Ramos (cell line): ENCODE results near the gene ROPN1.
"Not testable (repeated sequence)": the region's sequence is repeated elsewhere in the genome, so short reads cannot be mapped to it uniquely, and the experiment has no call there.

Source experiments
- in situ Hi-C: fragments of 300-500 bp; cut with MboI; formaldehyde crosslinking; loops from one replicate; pipeline ENCODE4 v1.14.3; 2022; ENCODE audit warnings: low sequenced_read_pairs; ENCODE audit not compliant: unreplicated experiment

Gene ROPN1

GRCh38 chr3:123991730-123992588 is at the start of gene ROPN1:
Gene ROPN1 (minus strand): TSS chr3:123992124. CDS start chr3:123980481, 11,643 bp downstream.
- in situ Hi-C loops: not testable (repeated sequence)

GRCh38 chr3:124041553-124041952 is 49.6 kb upstream of the ROPN1 start:
- in situ Hi-C loops: no loop called here

- in situ Hi-C loops: no loop called here
Observed at GRCh38 chr3:124037326-124037725, 45.4 kb upstream of the ROPN1 start.

- in situ Hi-C loops: not testable (repeated sequence)
Observed at GRCh38 chr3:124036214-124036613, 44.3 kb upstream of the ROPN1 start.

GRCh38 chr3:124035463-124036121 is 43.7 kb upstream of the ROPN1 start:
- in situ Hi-C loops: no loop called here

GRCh38 chr3:124034844-124035152 is 42.9 kb upstream of the ROPN1 start:
- in situ Hi-C loops: no loop called here

GRCh38 chr3:124034016-124034843 is 42.3 kb upstream of the ROPN1 start:
- in situ Hi-C loops: no loop called here

GRCh38 chr3:124033360-124034015 is 41.6 kb upstream of the ROPN1 start, which contains the start of gene KALRN:
Gene KALRN (plus strand): TSS chr3:124033369.
- in situ Hi-C loops: no loop called here

- in situ Hi-C loops: no loop called here
Observed at GRCh38 chr3:124032881-124033359, 41.0 kb upstream of the ROPN1 start.

- in situ Hi-C loops: no loop called here
Observed at GRCh38 chr3:124032311-124032880, 40.5 kb upstream of the ROPN1 start.

- in situ Hi-C loops: no loop called here
Observed at GRCh38 chr3:124026516-124026915, 34.6 kb upstream of the ROPN1 start.

GRCh38 chr3:124023531-124023930 is 31.6 kb upstream of the ROPN1 start:
- in situ Hi-C loops: not testable (repeated sequence)

GRCh38 chr3:124019291-124019690 is 27.4 kb upstream of the ROPN1 start:
- in situ Hi-C loops: no loop called here

- in situ Hi-C loops: not testable (repeated sequence)
Observed at GRCh38 chr3:124017502-124017901, 25.6 kb upstream of the ROPN1 start.

GRCh38 chr3:124016483-124016882 is 24.6 kb upstream of the ROPN1 start:
- in situ Hi-C loops: not testable (repeated sequence)

GRCh38 chr3:124014366-124014942 is 22.5 kb upstream of the ROPN1 start:
- in situ Hi-C loops: no loop called here

GRCh38 chr3:124008321-124008720 is 16.4 kb upstream of the ROPN1 start:
- in situ Hi-C loops: not testable (repeated sequence)

- in situ Hi-C loops: no loop called here
Observed at GRCh38 chr3:124007186-124007585, 15.3 kb upstream of the ROPN1 start.

- in situ Hi-C loops: not testable (repeated sequence)
Observed at GRCh38 chr3:124002405-124003079, 10.6 kb upstream of the ROPN1 start.
